ENCODE results near the gene PTPRG.

Gene PTPRG

GRCh38 chr3:62284442-62284841 lies 723.1 kb downstream of the PTPRG start:
- no peak for DNase-seq (ENCODE audit: low read depth)

GRCh38 chr3:62287392-62287927 lies 726.1 kb downstream of the PTPRG start:
- no peak for DNase-seq (ENCODE audit: low read depth)

GRCh38 chr3:62289922-62290321 lies 728.6 kb downstream of the PTPRG start:
- DNase-seq (ENCODE audit: low read depth): no peak

- no peak for DNase-seq (ENCODE audit: low read depth)
Measured at GRCh38 chr3:62293051-62293780, 731.8 kb downstream of the PTPRG start.

- DNase-seq (ENCODE audit: low read depth): no peak
Measured at GRCh38 chr3:62295571-62295970, 734.2 kb downstream of the PTPRG start.

GRCh38 chr3:62300617-62301016 lies 739.2 kb downstream of the PTPRG start:
- DNase-seq (ENCODE audit: low read depth): no peak

GRCh38 chr3:62312201-62312600 lies 750.8 kb downstream of the PTPRG start:
- no peak for DNase-seq (ENCODE audit: low read depth)

- no peak for DNase-seq (ENCODE audit: low read depth)
Measured at GRCh38 chr3:62316525-62316924, 755.2 kb downstream of the PTPRG start.

- DNase-seq (ENCODE audit: low read depth): no peak
Measured at GRCh38 chr3:62318365-62318751, 757.0 kb downstream of the PTPRG start.

GRCh38 chr3:62318752-62319569 lies 757.6 kb downstream of the PTPRG start:
- DNase-seq (ENCODE audit: low read depth): no peak

GRCh38 chr3:62319570-62320243 lies 758.3 kb downstream of the PTPRG start:
- no peak for DNase-seq (ENCODE audit: low read depth)

- DNase-seq (ENCODE audit: low read depth): no peak
Measured at GRCh38 chr3:62323241-62323640, 761.9 kb downstream of the PTPRG start.

GRCh38 chr3:62325896-62326295 lies 764.5 kb downstream of the PTPRG start:
- DNase-seq (ENCODE audit: low read depth): no peak

GRCh38 chr3:62329971-62330370 lies 768.6 kb downstream of the PTPRG start:
- DNase-seq (ENCODE audit: low read depth): no peak

- DNase-seq (ENCODE audit: low read depth): no peak
Measured at GRCh38 chr3:62332017-62332416, 770.6 kb downstream of the PTPRG start.

GRCh38 chr3:62332835-62333244 lies 771.5 kb downstream of the PTPRG start:
- DNase-seq (ENCODE audit: low read depth): no peak

- DNase-seq (ENCODE audit: low read depth): no peak
Measured at GRCh38 chr3:62335196-62335595, 773.8 kb downstream of the PTPRG start.

- DNase-seq (ENCODE audit: low read depth): no peak
Measured at GRCh38 chr3:62343755-62344154, 782.4 kb downstream of the PTPRG start.
